ENCODE data around the gene BNC1.

The BNC1 gene

DNA sequence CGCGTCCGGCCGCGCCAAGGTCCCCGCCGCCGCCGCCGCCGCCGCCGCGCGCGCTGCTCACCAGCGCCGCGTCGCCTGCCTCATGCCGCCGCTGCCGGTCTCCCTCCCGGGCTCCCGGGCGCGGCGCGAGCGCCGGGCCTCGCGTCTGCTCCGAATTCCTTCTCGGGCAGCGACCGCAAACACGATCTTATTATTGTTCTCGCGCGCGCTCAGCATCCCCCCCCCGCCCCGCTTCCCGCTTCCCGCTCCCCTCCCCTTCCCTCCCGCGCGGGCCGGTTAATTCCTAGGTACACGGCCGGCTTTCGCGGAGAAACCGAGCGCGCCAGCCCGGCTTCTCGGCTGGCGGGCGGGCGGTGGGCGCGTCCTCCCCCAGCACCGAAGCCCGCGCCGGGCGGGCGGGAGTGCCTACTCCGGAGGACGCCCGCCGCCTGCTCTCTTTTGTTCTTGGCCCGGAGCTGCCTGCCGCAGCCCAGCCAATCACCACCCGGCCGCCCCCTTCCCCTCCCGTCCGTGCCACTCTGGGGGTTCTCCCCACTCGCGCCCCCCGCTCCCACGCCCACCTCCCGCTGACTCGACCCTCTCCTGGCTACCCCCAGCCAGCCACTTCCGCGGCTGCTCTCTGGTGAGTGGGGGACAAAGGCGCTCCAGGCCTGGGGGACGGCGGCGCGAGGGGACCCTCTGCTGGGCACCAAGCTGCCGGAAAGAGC, 76.7 kb downstream of the BNC1 start, which contains the start of gene HDGFL3:
Gene HDGFL3, minus strand, starts transcription at position 164 of the 707 bp plus-strand sequence. CDS start 409 bp downstream, outside the sequence.
- TF ChIP-seq, protein P1, sequence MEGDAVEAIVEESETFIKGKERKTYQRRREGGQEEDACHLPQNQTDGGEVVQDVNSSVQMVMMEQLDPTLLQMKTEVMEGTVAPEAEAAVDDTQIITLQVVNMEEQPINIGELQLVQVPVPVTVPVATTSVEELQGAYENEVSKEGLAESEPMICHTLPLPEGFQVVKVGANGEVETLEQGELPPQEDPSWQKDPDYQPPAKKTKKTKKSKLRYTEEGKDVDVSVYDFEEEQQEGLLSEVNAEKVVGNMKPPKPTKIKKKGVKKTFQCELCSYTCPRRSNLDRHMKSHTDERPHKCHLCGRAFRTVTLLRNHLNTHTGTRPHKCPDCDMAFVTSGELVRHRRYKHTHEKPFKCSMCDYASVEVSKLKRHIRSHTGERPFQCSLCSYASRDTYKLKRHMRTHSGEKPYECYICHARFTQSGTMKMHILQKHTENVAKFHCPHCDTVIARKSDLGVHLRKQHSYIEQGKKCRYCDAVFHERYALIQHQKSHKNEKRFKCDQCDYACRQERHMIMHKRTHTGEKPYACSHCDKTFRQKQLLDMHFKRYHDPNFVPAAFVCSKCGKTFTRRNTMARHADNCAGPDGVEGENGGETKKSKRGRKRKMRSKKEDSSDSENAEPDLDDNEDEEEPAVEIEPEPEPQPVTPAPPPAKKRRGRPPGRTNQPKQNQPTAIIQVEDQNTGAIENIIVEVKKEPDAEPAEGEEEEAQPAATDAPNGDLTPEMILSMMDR (conservative IDR thresholded peaks at IDR 0.05; ENCODE audit: control insufficient read depth, insufficient read depth, low read depth, low read length): no peak
- peak within 1 kb of the TSS; percentile 69 for H3K4me3 ChIP-seq (ENCODE audit: control insufficient read depth, low read depth, low read length)
- DNase-seq (ENCODE audit: low read depth): peak; percentile 38

- TF ChIP-seq, protein P1 (conservative IDR thresholded peaks at IDR 0.05; ENCODE audit: control insufficient read depth, insufficient read depth, low read depth, low read length): no peak
- no peak for DNase-seq (ENCODE audit: low read depth)
- peak overlapping the region; percentile 69 for H3K4me3 ChIP-seq (ENCODE audit: control insufficient read depth, low read depth, low read length)
Observed at GRCh38 chr15:83207009-83207659, 77.3 kb downstream of the BNC1 start.

GRCh38 chr15:83206526-83207008, 77.9 kb downstream of the BNC1 start:
- DNase-seq (ENCODE audit: low read depth): no peak
- H3K4me3 ChIP-seq (ENCODE audit: control insufficient read depth, low read depth, low read length): peak overlapping the region; percentile 69

More at GRCh38 chr15:83206526-83207008, 77.9 kb downstream of the BNC1 start:
- TF ChIP-seq, protein P1 (conservative IDR thresholded peaks at IDR 0.05; ENCODE audit: control insufficient read depth, insufficient read depth, low read depth, low read length): no peak

All from fibroblast of mammary gland (primary cell).